SK-N-SH (cell line): ENCODE measurements around the gene TEX54. TPM values are rescaled to one million over a fixed set of nuclear protein-coding genes. Genes with fewer than 3 reads are reported as not detected.
A peak's percentile ranks its signal among the peaks of the same experiment; 100 is the strongest.

ENCODE experiments used
- CTCF ChIA-PET: fragments of 300-600, 350-600 bp; formaldehyde crosslinking; extraction: SDS; loops from one replicate; lab custom pipeline; 2021; lab: Yijun Ruan, JAX
- POLR2A ChIA-PET: fragments of 350-600 bp; sonication (Branson Sonifier 250); formaldehyde crosslinking; extraction: SDS; loops from one replicate; lab custom pipeline; 2020; ENCODE audit warnings: antibody characterized with exemption, inconsistent platforms; lab: Yijun Ruan, JAX
- DNase-seq: peaks from one replicate; pipeline ENCODE4 v3.0.0; 2012
- H2AFZ ChIP-seq: fragments of 200-600 bp; sonication (generic); 2 replicates; pipeline ENCODE4 v1.8.1; 2016; ENCODE audit warnings: antibody characterized with exemption, mild to moderate bottlenecking, low read depth
- H3F3A ChIP-seq: fragments of 200-600 bp; sonication (generic); replicated peaks from 2 replicates; pipeline ENCODE3; 2016; ENCODE audit warnings: antibody characterized with exemption, mild to moderate bottlenecking; ENCODE audit not compliant: insufficient read depth
- H3K27ac ChIP-seq, 2 experiments: fragments of 200-500 bp in 1 of 2; fragments of 200-600 bp in 1 of 2; sonication (Bioruptor generic) in 1 of 2; sonication (generic), shearing (Covaris generic) in 1 of 2; 2 replicates each; pipeline versions ENCODE4 v1.5.1 to v1.6.1; 2014 to 2016; ENCODE audit warnings: low read depth in 2 of 2, inconsistent platforms in 1 of 2, low read length in 1 of 2, mild to moderate bottlenecking in 1 of 2, mixed read lengths in 1 of 2
- H3K27me3 ChIP-seq: fragments of 200-600 bp; sonication (generic), shearing (Covaris generic); 2 replicates; pipeline ENCODE4 v1.6.1; 2016; ENCODE audit warnings: mixed run types; ENCODE audit not compliant: insufficient read depth
- H3K36me3 ChIP-seq, 2 experiments: fragments of 200-500 bp in 1 of 2; fragments of 200-600 bp in 1 of 2; sonication (Bioruptor generic) in 1 of 2; sonication (generic) in 1 of 2; replicated peaks in 1 of 2; 2 replicates each; pipeline versions ENCODE3 to v1.5.1; 2014 to 2016; ENCODE audit warnings: low read length in 1 of 2, mild to moderate bottlenecking in 1 of 2; ENCODE audit not compliant: insufficient read depth in 2 of 2, control insufficient read depth in 1 of 2
- H3K4me1 ChIP-seq, 2 experiments: fragments of 200-500 bp in 1 of 2; fragments of 200-600 bp in 1 of 2; sonication (Bioruptor generic) in 1 of 2; sonication (generic), shearing (Covaris generic) in 1 of 2; 2 replicates each; pipeline versions ENCODE4 v1.5.1 to v1.6.1; 2014 to 2016; ENCODE audit warnings: low read depth in 1 of 2, low read length in 1 of 2, mixed run types in 1 of 2; ENCODE audit not compliant: insufficient read depth in 2 of 2, control insufficient read depth in 1 of 2
- H3K4me2 ChIP-seq: fragments of 200-600 bp; sonication (generic), shearing (Covaris generic); 2 replicates; pipeline ENCODE4 v1.6.1; 2017; ENCODE audit warnings: mixed run types
- H3K4me3 ChIP-seq, 2 experiments: fragments of 200-500 bp in 1 of 2; fragments of 200-600 bp in 1 of 2; sonication (Bioruptor generic) in 1 of 2; sonication (generic), shearing (Covaris generic) in 1 of 2; 2 replicates each; pipeline versions ENCODE4 v1.5.1 to v1.8.1; 2014 to 2016; ENCODE audit warnings: low read depth in 2 of 2, inconsistent platforms in 1 of 2, low read length in 1 of 2, mild to moderate bottlenecking in 1 of 2, mixed read lengths in 1 of 2, moderate library complexity in 1 of 2
- H3K79me2 ChIP-seq: fragments of 200-600 bp; sonication (generic); 2 replicates; pipeline ENCODE4 v1.8.1; 2017; ENCODE audit warnings: mild to moderate bottlenecking; ENCODE audit not compliant: insufficient read depth
- H3K9ac ChIP-seq: fragments of 200-600 bp; sonication (generic); 2 replicates; pipeline ENCODE4 v1.6.1; 2017; ENCODE audit warnings: mixed run types
- H3K9me2 ChIP-seq: fragments of 200-600 bp; sonication (generic); 2 replicates; pipeline ENCODE4 v1.6.1; 2017; ENCODE audit warnings: mixed run types
- H3K9me3 ChIP-seq: fragments of 200-600 bp; sonication (generic); 2 replicates; pipeline ENCODE4 v1.6.1; 2017; ENCODE audit warnings: mixed run types, mild to moderate bottlenecking, moderate library complexity
- H4K20me1 ChIP-seq: fragments of 200-600 bp; sonication (generic); 2 replicates; pipeline ENCODE4 v1.6.1; 2017; ENCODE audit warnings: mild to moderate bottlenecking, mixed run types; ENCODE audit not compliant: insufficient read depth
- CTCF ChIP-seq: fragments of 200-600 bp; sonication (generic); IDR thresholded peaks from 2 replicates; pipeline ENCODE4 v1.6.1; 2017; ENCODE audit warnings: antibody characterized with exemption, mild to moderate bottlenecking, moderate library complexity
- ELF1 ChIP-seq: IDR thresholded peaks from 2 replicates; pipeline ENCODE4 v1.4.0; 2012
- EZH2phosphoT487 ChIP-seq: fragments of 200-600 bp; sonication (generic); IDR thresholded peaks from 2 replicates; pipeline ENCODE4 v1.6.1; 2017; ENCODE audit warnings: low read depth, mixed run types, mild to moderate bottlenecking, antibody characterized with exemption, moderate library complexity, borderline replicate concordance
- GATA2 ChIP-seq: sonication (generic); formaldehyde crosslinking; IDR thresholded peaks from 2 replicates; pipeline ENCODE4 v1.5.0; 2020; ENCODE audit warnings: mild to moderate bottlenecking, missing genetic modification reagents
- IRF3 ChIP-seq: fragments of 150-350 bp; IDR thresholded peaks from 2 replicates; pipeline ENCODE4 v1.6.1; 2016; ENCODE audit warnings: mild to moderate bottlenecking, low read depth, low read length
- MEF2A ChIP-seq: IDR thresholded peaks from 2 replicates; pipeline ENCODE4 v1.4.0; 2012; ENCODE audit warnings: low read depth, borderline replicate concordance
- MXI1 ChIP-seq: IDR thresholded peaks from 2 replicates; pipeline ENCODE4 v1.6.1; 2012; ENCODE audit warnings: mild to moderate bottlenecking, low read depth, low read length, improper control_type of control experiment
- PBX3 ChIP-seq: IDR thresholded peaks from 2 replicates; pipeline ENCODE4; 2012
- RAD21 ChIP-seq: IDR thresholded peaks from 2 replicates; pipeline ENCODE4 v1.6.1; 2012; ENCODE audit warnings: mild to moderate bottlenecking, low read length
- RCOR1 ChIP-seq: fragments of 150-350 bp; IDR thresholded peaks from 2 replicates; pipeline ENCODE4 v1.6.1; 2017; ENCODE audit warnings: antibody characterized with exemption, low read length
- RXRA ChIP-seq: IDR thresholded peaks from 2 replicates; pipeline ENCODE4 v1.4.0; 2012; ENCODE audit warnings: low read depth, mild to moderate bottlenecking, borderline replicate concordance
- SMC3 ChIP-seq: IDR thresholded peaks from 2 replicates; pipeline ENCODE4 v1.6.1; 2012; ENCODE audit warnings: low read depth, low read length, improper control_type of control experiment
- TAF1 ChIP-seq: IDR thresholded peaks from 2 replicates; pipeline ENCODE4 v1.6.1; 2012; ENCODE audit warnings: low read depth, mild to moderate bottlenecking, low read length, moderate library complexity, borderline replicate concordance
- TEAD4 ChIP-seq: IDR thresholded peaks from 2 replicates; pipeline ENCODE4 v1.4.0; 2012; ENCODE audit warnings: mild to moderate bottlenecking, borderline replicate concordance; ENCODE audit not compliant: insufficient read depth
- USF1 ChIP-seq: IDR thresholded peaks from 2 replicates; pipeline ENCODE4 v1.4.0; 2012; ENCODE audit warnings: low read depth, borderline replicate concordance
- WGBS: methylation state at CpG from one replicate; pipeline ENCODE4 v1.1.6; 2017; ENCODE audit warnings: low lambda C conversion rate; 5-methylcytosine and 5-hydroxymethylcytosine counted together
- polyA plus RNA-seq, 3 experiments: library from polyadenylated mRNA; depleted of rRNA; stranded (reverse); fragments of >200 nt; gene quantifications; 2 replicates each; pipeline ENCODE4 v1.2.3, GENCODE V29; 2012
- TF ChIP-seq, protein P1 (sequence below): IDR thresholded peaks from 2 replicates; pipeline ENCODE4 v1.6.1; 2012; ENCODE audit warnings: mild to moderate bottlenecking, low read depth, low read length, moderate library complexity
- TF ChIP-seq, protein P2 (sequence below): fragments of 150-350 bp; IDR thresholded peaks from 2 replicates; pipeline ENCODE4 v1.6.1; 2017; ENCODE audit warnings: antibody characterized with exemption, low read length, low read depth, borderline replicate concordance

The TEX54 gene
- polyA plus RNA-seq, 1 of the 3 experiments (the other 2 are of a cell fraction): not detected

GRCh38 chr11:62805961-62806441 is 26.6 kb downstream of the TEX54 start:
- ChIA-PET CTCF (interaction anchor here (0.9 to 1.8 kb wide), 6 partner anchors 11 to 78 kb away, joined by 3 to 9 read pairs (median 4); partner anchors contain the start of gene SLC3A2), POLR2A (interaction anchor here (0.6 to 3.7 kb wide), 12 partner anchors 9 to 53 kb away, joined by 3 to 27 read pairs (median 4); partner anchors contain the start of genes STX5, TEX54 and ZBTB3)
- H3K36me3 ChIP-seq: peaks cover 23 to 28% of the 10 kb centered on the region in 2 experiments

More at GRCh38 chr11:62805961-62806441, 26.6 kb downstream of the TEX54 start:
- Histone ChIP-seq H3K27ac (peak overlapping the region; percentile 45 to 73; a peak in 3 of 4 replicates), H3K79me2 (peaks cover 41% of the 10 kb centered on the region), H3K9me2 (no peaks in the 10 kb centered on the region), H3K4me1 (peaks cover 8 to 18% of the 10 kb centered on the region in 2 experiments), H3K9ac (peak overlapping the region; percentile 93), H3K4me3 (peak overlapping the region; percentile 91 to 94), H3K4me2 (peak overlapping the region; percentile 84), H2AFZ (0 out of 2 replicates have a peak overlapping the region, but pooled peaks have one; percentile 81), H3K9me3 (no peaks in the 10 kb centered on the region), H4K20me1 (peaks cover 16% of the 10 kb centered on the region), H3K27me3 (no peaks in the 10 kb centered on the region), H3F3A (peaks cover 25% of the 10 kb centered on the region)
- TF ChIP-seq IRF3: no peak
- no peak for TF ChIP-seq PBX3
- TF ChIP-seq TAF1: no peak
- TF ChIP-seq USF1: no peak
- TF ChIP-seq, protein P1, sequence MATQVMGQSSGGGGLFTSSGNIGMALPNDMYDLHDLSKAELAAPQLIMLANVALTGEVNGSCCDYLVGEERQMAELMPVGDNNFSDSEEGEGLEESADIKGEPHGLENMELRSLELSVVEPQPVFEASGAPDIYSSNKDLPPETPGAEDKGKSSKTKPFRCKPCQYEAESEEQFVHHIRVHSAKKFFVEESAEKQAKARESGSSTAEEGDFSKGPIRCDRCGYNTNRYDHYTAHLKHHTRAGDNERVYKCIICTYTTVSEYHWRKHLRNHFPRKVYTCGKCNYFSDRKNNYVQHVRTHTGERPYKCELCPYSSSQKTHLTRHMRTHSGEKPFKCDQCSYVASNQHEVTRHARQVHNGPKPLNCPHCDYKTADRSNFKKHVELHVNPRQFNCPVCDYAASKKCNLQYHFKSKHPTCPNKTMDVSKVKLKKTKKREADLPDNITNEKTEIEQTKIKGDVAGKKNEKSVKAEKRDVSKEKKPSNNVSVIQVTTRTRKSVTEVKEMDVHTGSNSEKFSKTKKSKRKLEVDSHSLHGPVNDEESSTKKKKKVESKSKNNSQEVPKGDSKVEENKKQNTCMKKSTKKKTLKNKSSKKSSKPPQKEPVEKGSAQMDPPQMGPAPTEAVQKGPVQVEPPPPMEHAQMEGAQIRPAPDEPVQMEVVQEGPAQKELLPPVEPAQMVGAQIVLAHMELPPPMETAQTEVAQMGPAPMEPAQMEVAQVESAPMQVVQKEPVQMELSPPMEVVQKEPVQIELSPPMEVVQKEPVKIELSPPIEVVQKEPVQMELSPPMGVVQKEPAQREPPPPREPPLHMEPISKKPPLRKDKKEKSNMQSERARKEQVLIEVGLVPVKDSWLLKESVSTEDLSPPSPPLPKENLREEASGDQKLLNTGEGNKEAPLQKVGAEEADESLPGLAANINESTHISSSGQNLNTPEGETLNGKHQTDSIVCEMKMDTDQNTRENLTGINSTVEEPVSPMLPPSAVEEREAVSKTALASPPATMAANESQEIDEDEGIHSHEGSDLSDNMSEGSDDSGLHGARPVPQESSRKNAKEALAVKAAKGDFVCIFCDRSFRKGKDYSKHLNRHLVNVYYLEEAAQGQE: no peak
- TF ChIP-seq MXI1: no peak
- no peak for TF ChIP-seq CTCF
- TF ChIP-seq, protein P2, sequence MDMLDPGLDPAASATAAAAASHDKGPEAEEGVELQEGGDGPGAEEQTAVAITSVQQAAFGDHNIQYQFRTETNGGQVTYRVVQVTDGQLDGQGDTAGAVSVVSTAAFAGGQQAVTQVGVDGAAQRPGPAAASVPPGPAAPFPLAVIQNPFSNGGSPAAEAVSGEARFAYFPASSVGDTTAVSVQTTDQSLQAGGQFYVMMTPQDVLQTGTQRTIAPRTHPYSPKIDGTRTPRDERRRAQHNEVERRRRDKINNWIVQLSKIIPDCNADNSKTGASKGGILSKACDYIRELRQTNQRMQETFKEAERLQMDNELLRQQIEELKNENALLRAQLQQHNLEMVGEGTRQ: no peak
- no peak for TF ChIP-seq RAD21
- TF ChIP-seq MEF2A: no peak
- no peak for TF ChIP-seq RXRA
- no peak for TF ChIP-seq TEAD4
- no peak for TF ChIP-seq RCOR1
- TF ChIP-seq ELF1: no peak
- no peak for TF ChIP-seq SMC3
- TF ChIP-seq GATA2: no peak
- no peak for TF ChIP-seq EZH2phosphoT487
- 23% methylated on average over 10 of the region's 12 CpGs for WGBS
- DNase-seq: peak; percentile 37
